ENCODE results near the gene CLPTM1.
"Not testable (repeated sequence)": the region's sequence is repeated elsewhere in the genome, so short reads cannot be mapped to it uniquely, and the experiment has no call there.

CLPTM1 gene

GRCh38 chr19:44992336-44993163, 37.4 kb downstream of the CLPTM1 start:
- Histone ChIP-seq H3K27me3 (ENCODE audit: control insufficient read depth in 2 of 2, insufficient read depth in 2 of 2, low read length in 2 of 2) (no peaks in the 10 kb centered on the region), H3K9me3 (ENCODE audit: control insufficient read depth in 2 of 2, low read length in 2 of 2) (no peaks in the 10 kb centered on the region), H3K27ac (ENCODE audit: low read depth in 2 of 2, low read length in 2 of 2) (no peak overlapping the region), H3K4me1 (ENCODE audit: control insufficient read depth in 2 of 2, insufficient read depth in 2 of 2, low read length in 2 of 2) (peaks cover 0 to 2% of the 10 kb centered on the region in 2 donors), H3K36me3 (ENCODE audit: control insufficient read depth in 2 of 2, insufficient read depth in 2 of 2, low read length in 2 of 2) (peaks cover 32 to 37% of the 10 kb centered on the region in 2 donors), H3K4me3 (ENCODE audit: low read length in 2 of 2) (no peak overlapping the region), H3K9ac (ENCODE audit: low read depth in 1 of 2, low read length in 2 of 2) (no peak overlapping the region)

GRCh38 chr19:44993526-44993925, 38.3 kb downstream of the CLPTM1 start:
- Histone ChIP-seq H3K36me3 (ENCODE audit: control insufficient read depth in 2 of 2, insufficient read depth in 2 of 2, low read length in 2 of 2) (peaks cover 25 to 31% of the 10 kb centered on the region in 2 donors), H3K27me3 (ENCODE audit: control insufficient read depth in 2 of 2, insufficient read depth in 2 of 2, low read length in 2 of 2) (no peaks in the 10 kb centered on the region)

GRCh38 chr19:44993926-44994537, 38.9 kb downstream of the CLPTM1 start:
- peaks cover 0 to 2% of the 10 kb centered on the region in 2 donors for H3K4me1 ChIP-seq (ENCODE audit: control insufficient read depth in 2 of 2, insufficient read depth in 2 of 2, low read length in 2 of 2)
- no peak overlapping the region for H3K27ac ChIP-seq (ENCODE audit: low read depth in 2 of 2, low read length in 2 of 2)
- H3K9ac ChIP-seq (ENCODE audit: low read depth in 1 of 2, low read length in 2 of 2): no peak overlapping the region
- peaks cover 23 to 28% of the 10 kb centered on the region in 2 donors for H3K36me3 ChIP-seq (ENCODE audit: control insufficient read depth in 2 of 2, insufficient read depth in 2 of 2, low read length in 2 of 2)
- H3K9me3 ChIP-seq (ENCODE audit: control insufficient read depth in 2 of 2, low read length in 2 of 2): no peaks in the 10 kb centered on the region
- no peak overlapping the region for H3K4me3 ChIP-seq (ENCODE audit: low read length in 2 of 2)
- H3K27me3 ChIP-seq (ENCODE audit: control insufficient read depth in 2 of 2, insufficient read depth in 2 of 2, low read length in 2 of 2): no peaks in the 10 kb centered on the region

More at GRCh38 chr19:44993526-44993925, 38.3 kb downstream of the CLPTM1 start:
- no peaks in the 10 kb centered on the region for H3K9me3 ChIP-seq (ENCODE audit: control insufficient read depth in 2 of 2, low read length in 2 of 2)
- H3K27ac ChIP-seq (ENCODE audit: low read depth in 2 of 2, low read length in 2 of 2): no peak overlapping the region
- H3K9ac ChIP-seq (ENCODE audit: low read depth in 1 of 2, low read length in 2 of 2): no peak overlapping the region
- peaks cover 0 to 2% of the 10 kb centered on the region in 2 donors for H3K4me1 ChIP-seq (ENCODE audit: control insufficient read depth in 2 of 2, insufficient read depth in 2 of 2, low read length in 2 of 2)
- no peak overlapping the region for H3K4me3 ChIP-seq (ENCODE audit: low read length in 2 of 2)

GRCh38 chr19:44998025-44998424, 42.8 kb downstream of the CLPTM1 start:
- H3K27me3 ChIP-seq (ENCODE audit: control insufficient read depth in 2 of 2, insufficient read depth in 2 of 2, low read length in 2 of 2): no peaks in the 10 kb centered on the region
- no peak overlapping the region for H3K4me3 ChIP-seq (ENCODE audit: low read length in 2 of 2)
- peaks cover 4 to 6% of the 10 kb centered on the region in 2 donors for H3K4me1 ChIP-seq (ENCODE audit: control insufficient read depth in 2 of 2, insufficient read depth in 2 of 2, low read length in 2 of 2)
- no peak overlapping the region for H3K27ac ChIP-seq (ENCODE audit: low read depth in 2 of 2, low read length in 2 of 2)
- no peak overlapping the region for H3K9ac ChIP-seq (ENCODE audit: low read depth in 1 of 2, low read length in 2 of 2)
- no peaks in the 10 kb centered on the region for H3K9me3 ChIP-seq (ENCODE audit: control insufficient read depth in 2 of 2, low read length in 2 of 2)
- peaks cover 0 to 2% of the 10 kb centered on the region in 2 donors for H3K36me3 ChIP-seq (ENCODE audit: control insufficient read depth in 2 of 2, insufficient read depth in 2 of 2, low read length in 2 of 2)

- H3K27me3 ChIP-seq (ENCODE audit: control insufficient read depth in 2 of 2, insufficient read depth in 2 of 2, low read length in 2 of 2); H3K36me3 ChIP-seq (ENCODE audit: control insufficient read depth in 2 of 2, insufficient read depth in 2 of 2, low read length in 2 of 2); H3K4me3 ChIP-seq (ENCODE audit: low read length in 2 of 2); H3K9me3 ChIP-seq (ENCODE audit: control insufficient read depth in 2 of 2, low read length in 2 of 2); H3K9ac ChIP-seq (ENCODE audit: low read depth in 1 of 2, low read length in 2 of 2); H3K27ac ChIP-seq (ENCODE audit: low read depth in 2 of 2, low read length in 2 of 2); H3K4me1 ChIP-seq (ENCODE audit: control insufficient read depth in 2 of 2, insufficient read depth in 2 of 2, low read length in 2 of 2): not testable (repeated sequence)
Observed at GRCh38 chr19:44999131-44999925, 44.1 kb downstream of the CLPTM1 start.

- Histone ChIP-seq H3K4me3 (ENCODE audit: low read length in 2 of 2) (peak overlapping the region; percentile 21 to 67), H3K9ac (ENCODE audit: low read depth in 1 of 2, low read length in 2 of 2) (peak overlapping the region in 1 of 2 donors; percentile 54), H3K27ac (ENCODE audit: low read depth in 2 of 2, low read length in 2 of 2) (peak overlapping the region; percentile 32 to 68)
- not testable (repeated sequence) for H3K36me3 ChIP-seq (ENCODE audit: control insufficient read depth in 2 of 2, insufficient read depth in 2 of 2, low read length in 2 of 2); H3K9me3 ChIP-seq (ENCODE audit: control insufficient read depth in 2 of 2, low read length in 2 of 2); H3K4me1 ChIP-seq (ENCODE audit: control insufficient read depth in 2 of 2, insufficient read depth in 2 of 2, low read length in 2 of 2); H3K27me3 ChIP-seq (ENCODE audit: control insufficient read depth in 2 of 2, insufficient read depth in 2 of 2, low read length in 2 of 2)
Observed at GRCh38 chr19:45000665-45001064, 45.5 kb downstream of the CLPTM1 start.

GRCh38 chr19:45001087-45001739, 46.0 kb downstream of the CLPTM1 start, which contains the start of gene RELB:
RELB (plus strand) TSS chr19:45001464; CDS start chr19:45001580, 116 bp downstream.
- Histone ChIP-seq H3K4me3 (ENCODE audit: low read length in 2 of 2) (peak within 1 kb of the TSS; percentile 79 to 82), H3K4me1 (ENCODE audit: control insufficient read depth in 2 of 2, insufficient read depth in 2 of 2, low read length in 2 of 2) (peaks cover 8 to 13% of the 10 kb centered on the region in 2 donors), H3K27ac (ENCODE audit: low read depth in 2 of 2, low read length in 2 of 2) (peak within 1 kb of the TSS; percentile 98 to 99), H3K36me3 (ENCODE audit: control insufficient read depth in 2 of 2, insufficient read depth in 2 of 2, low read length in 2 of 2) (peaks cover 0 to 8% of the 10 kb centered on the region in 2 donors), H3K9me3 (ENCODE audit: control insufficient read depth in 2 of 2, low read length in 2 of 2) (no peaks in the 10 kb centered on the region), H3K27me3 (ENCODE audit: control insufficient read depth in 2 of 2, insufficient read depth in 2 of 2, low read length in 2 of 2) (no peaks in the 10 kb centered on the region), H3K9ac (ENCODE audit: low read depth in 1 of 2, low read length in 2 of 2) (peak within 1 kb of the TSS; percentile 63 to 76)

- Histone ChIP-seq H3K9me3 (ENCODE audit: control insufficient read depth in 2 of 2, low read length in 2 of 2) (no peaks in the 10 kb centered on the region), H3K27ac (ENCODE audit: low read depth in 2 of 2, low read length in 2 of 2) (no peak overlapping the region), H3K9ac (ENCODE audit: low read depth in 1 of 2, low read length in 2 of 2) (no peak overlapping the region), H3K4me3 (ENCODE audit: low read length in 2 of 2) (no peak overlapping the region), H3K27me3 (ENCODE audit: control insufficient read depth in 2 of 2, insufficient read depth in 2 of 2, low read length in 2 of 2) (no peaks in the 10 kb centered on the region), H3K36me3 (ENCODE audit: control insufficient read depth in 2 of 2, insufficient read depth in 2 of 2, low read length in 2 of 2) (peaks cover 0 to 16% of the 10 kb centered on the region in 2 donors), H3K4me1 (ENCODE audit: control insufficient read depth in 2 of 2, insufficient read depth in 2 of 2, low read length in 2 of 2) (peaks cover 19 to 28% of the 10 kb centered on the region in 2 donors)
Observed at GRCh38 chr19:45003485-45003884, 48.3 kb downstream of the CLPTM1 start.

GRCh38 chr19:45005787-45006186, 50.6 kb downstream of the CLPTM1 start:
- Histone ChIP-seq H3K4me1 (ENCODE audit: control insufficient read depth in 2 of 2, insufficient read depth in 2 of 2, low read length in 2 of 2) (peaks cover 22 to 32% of the 10 kb centered on the region in 2 donors), H3K36me3 (ENCODE audit: control insufficient read depth in 2 of 2, insufficient read depth in 2 of 2, low read length in 2 of 2) (peaks cover 0 to 17% of the 10 kb centered on the region in 2 donors), H3K27ac (ENCODE audit: low read depth in 2 of 2, low read length in 2 of 2) (peak overlapping the region; percentile 93 to 96), H3K9ac (ENCODE audit: low read depth in 1 of 2, low read length in 2 of 2) (peak overlapping the region; percentile 36 to 70), H3K27me3 (ENCODE audit: control insufficient read depth in 2 of 2, insufficient read depth in 2 of 2, low read length in 2 of 2) (no peaks in the 10 kb centered on the region), H3K9me3 (ENCODE audit: control insufficient read depth in 2 of 2, low read length in 2 of 2) (no peaks in the 10 kb centered on the region), H3K4me3 (ENCODE audit: low read length in 2 of 2) (peak overlapping the region in 1 of 2 donors; percentile 37)

Data from mucosa of rectum (tissue), 2 donors.